Measurements from ENCODE around the gene EI24.

EI24 gene

DNA sequence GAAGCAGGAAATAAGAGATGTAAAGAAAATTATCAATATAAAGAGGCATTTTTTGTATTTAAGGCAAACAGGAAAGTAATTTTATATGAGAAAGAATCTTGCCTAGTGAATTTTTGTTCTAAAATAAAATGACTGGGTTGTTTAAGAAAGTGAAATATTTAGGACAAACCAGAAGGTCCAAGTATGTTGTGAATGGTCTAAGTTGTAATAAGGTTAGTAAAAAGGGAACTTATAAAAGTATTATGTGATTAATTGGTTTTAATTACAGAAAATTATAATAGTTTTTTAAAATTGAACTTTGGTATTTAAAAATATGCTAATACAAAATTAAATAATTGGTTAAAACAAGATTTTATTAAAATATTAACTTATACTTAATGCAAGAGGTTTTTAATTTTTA is 26.6 kb upstream of the EI24 start:
- in situ Hi-C loops (cut with HindIII; ENCODE audit: low sequenced_read_pairs), result no loop called here
- TF ChIP-seq CTCF (IDR thresholded peaks at IDR 0.05; ENCODE audit: low read depth, low read length), result no peak
- no peak overlapping the region for H3K4me3 ChIP-seq (ENCODE audit: low read depth, low read length)
- no peak for DNase-seq (ENCODE audit: low read depth, low spot score)

- in situ Hi-C loops (cut with HindIII; ENCODE audit: low sequenced_read_pairs), result no loop called here
- no peak for TF ChIP-seq CTCF (IDR thresholded peaks at IDR 0.05; ENCODE audit: low read depth, low read length)
- H3K4me3 ChIP-seq (ENCODE audit: low read depth, low read length), result no peak overlapping the region
- DNase-seq (ENCODE audit: low read depth, low spot score), result no peak
Measured at GRCh38 chr11:125550780-125551179, 18.5 kb upstream of the EI24 start.

DNA sequence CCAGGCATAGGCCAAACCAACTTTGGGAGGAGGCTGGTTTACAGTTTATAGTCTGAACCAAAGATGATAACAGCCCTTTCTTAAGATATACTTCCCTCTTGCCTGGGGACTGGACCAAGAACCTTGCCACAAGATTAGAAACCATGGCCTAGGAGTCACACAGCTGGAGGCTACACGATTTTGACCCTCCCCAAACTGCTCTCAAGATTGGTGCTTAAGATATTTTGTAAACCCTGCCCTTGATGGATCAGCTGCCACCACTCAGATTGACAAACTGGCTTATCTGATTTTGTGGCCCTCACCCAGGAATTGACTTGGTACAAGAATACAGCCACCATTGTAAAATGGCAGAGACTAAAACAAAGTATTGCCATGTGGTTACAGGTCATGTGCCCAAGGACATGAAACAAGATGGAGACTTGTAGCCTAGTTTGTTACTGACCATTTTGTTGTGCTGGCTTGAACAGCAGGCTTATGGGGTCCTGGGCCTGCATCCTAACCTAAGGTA is 17.4 kb upstream of the EI24 start:
- in situ Hi-C loops (cut with HindIII; ENCODE audit: low sequenced_read_pairs), result no loop called here
- TF ChIP-seq CTCF (IDR thresholded peaks at IDR 0.05; ENCODE audit: low read depth, low read length), result no peak
- DNase-seq (ENCODE audit: low read depth, low spot score), result no peak
- H3K4me3 ChIP-seq (ENCODE audit: low read depth, low read length), result no peak overlapping the region

DNA sequence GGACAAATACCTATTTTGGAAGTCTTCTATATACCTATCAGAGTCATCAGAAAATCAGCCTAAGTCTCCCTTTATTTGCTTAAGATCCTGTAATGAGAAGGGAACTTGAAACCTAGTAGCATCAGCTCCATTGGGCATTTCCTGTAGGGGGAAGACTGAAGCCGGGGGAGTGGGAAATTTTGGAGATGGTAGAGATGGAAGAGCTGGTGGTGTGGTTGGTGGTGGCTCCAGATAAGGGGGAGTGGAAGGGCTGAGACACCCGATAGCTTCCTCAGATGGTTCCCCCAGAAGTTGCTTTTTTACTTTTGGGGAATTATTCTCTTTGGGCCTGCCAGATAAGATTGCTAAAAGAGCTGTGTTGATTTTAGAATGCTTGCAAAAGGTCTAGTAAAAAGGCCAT is 16.4 kb upstream of the EI24 start:
- TF ChIP-seq CTCF (IDR thresholded peaks at IDR 0.05; ENCODE audit: low read depth, low read length), result no peak
- H3K4me3 ChIP-seq (ENCODE audit: low read depth, low read length), result no peak overlapping the region
- DNase-seq (ENCODE audit: low read depth, low spot score), result no peak
- in situ Hi-C loops (cut with HindIII; ENCODE audit: low sequenced_read_pairs), result no loop called here

DNA sequence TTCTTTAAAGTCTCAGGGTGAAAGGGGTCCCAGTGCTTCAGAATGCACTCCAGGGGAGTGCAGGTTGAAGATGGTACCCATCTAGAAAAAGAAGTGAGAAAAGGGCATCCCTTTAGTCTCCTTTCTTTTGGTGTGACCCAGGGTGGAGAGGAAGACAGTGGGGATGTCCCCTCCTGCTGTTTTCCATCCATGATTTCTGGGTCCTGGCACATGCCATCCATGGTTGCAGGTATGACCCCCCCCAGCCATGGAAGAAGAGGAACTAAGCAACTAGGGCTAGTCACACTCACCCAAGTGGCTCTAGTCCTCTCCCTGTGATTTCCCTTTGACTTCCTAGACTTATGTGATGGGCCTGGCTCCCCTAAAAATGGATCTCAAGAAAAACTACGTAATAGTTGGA is 15.9 kb upstream of the EI24 start:
- no peak overlapping the region for H3K4me3 ChIP-seq (ENCODE audit: low read depth, low read length)
- DNase-seq (ENCODE audit: low read depth, low spot score), result no peak
- no peak for TF ChIP-seq CTCF (IDR thresholded peaks at IDR 0.05; ENCODE audit: low read depth, low read length)
- in situ Hi-C loops (cut with HindIII; ENCODE audit: low sequenced_read_pairs), result no loop called here

- no peak for TF ChIP-seq CTCF (IDR thresholded peaks at IDR 0.05; ENCODE audit: low read depth, low read length)
- DNase-seq (ENCODE audit: low read depth, low spot score), result no peak
- no peak overlapping the region for H3K4me3 ChIP-seq (ENCODE audit: low read depth, low read length)
- in situ Hi-C loops (cut with HindIII; ENCODE audit: low sequenced_read_pairs), result no loop called here
Measured at GRCh38 chr11:125554038-125554437, 15.2 kb upstream of the EI24 start.

- DNase-seq (ENCODE audit: low read depth, low spot score), result no peak
- TF ChIP-seq CTCF (IDR thresholded peaks at IDR 0.05; ENCODE audit: low read depth, low read length), result no peak
- no peak overlapping the region for H3K4me3 ChIP-seq (ENCODE audit: low read depth, low read length)
- in situ Hi-C loops (cut with HindIII; ENCODE audit: low sequenced_read_pairs), result no loop called here
Measured at GRCh38 chr11:125559888-125560287, 9.4 kb upstream of the EI24 start.
